Neural cell (in vitro differentiated cells): ENCODE data around the gene FOLR2. TPM values are rescaled to one million over a fixed set of nuclear protein-coding genes. Genes with fewer than 3 reads are reported as not detected.

Experiments
- H2AFZ ChIP-seq: fragments of 200-600, 300-800 bp; sonication (generic), shearing (Covaris generic); 2 replicates; pipeline ENCODE4 v1.6.0; 2014; ENCODE audit warnings: low read depth, mild to moderate bottlenecking, antibody characterized with exemption, low read length, moderate library complexity
- H3F3A ChIP-seq: fragments of 200-600 bp; shearing (Covaris generic); 2 replicates; pipeline ENCODE4 v1.6.1; 2016; ENCODE audit warnings: mild to moderate bottlenecking, moderate library complexity, mixed read lengths, antibody characterized with exemption, low read length; ENCODE audit not compliant: insufficient read depth, poor library complexity, severe bottlenecking
- H3K27ac ChIP-seq: fragments of 200-600, 300-800 bp; sonication (generic), shearing (Covaris generic); 2 replicates; pipeline ENCODE4 v1.5.1; 2014; ENCODE audit warnings: mild to moderate bottlenecking, low read length, moderate library complexity
- H3K27me3 ChIP-seq: fragments of 300-800, 200-600 bp; sonication (generic), shearing (Covaris generic); 2 replicates; pipeline ENCODE4 v1.6.0; 2014; ENCODE audit warnings: mild to moderate bottlenecking, low read depth, low read length, moderate library complexity; ENCODE audit not compliant: insufficient read depth
- H3K36me3 ChIP-seq: fragments of 300-800, 200-600 bp; sonication (generic), shearing (Covaris generic); 2 replicates; pipeline ENCODE4 v1.5.1; 2014; ENCODE audit warnings: mild to moderate bottlenecking, antibody characterized with exemption, low read length, moderate library complexity; ENCODE audit not compliant: insufficient read depth
- H3K4me2 ChIP-seq: fragments of 300-800, 200-600 bp; sonication (generic), shearing (Covaris generic); 2 replicates; pipeline ENCODE4 v1.6.0; 2014; ENCODE audit warnings: mild to moderate bottlenecking, low read length
- H3K4me3 ChIP-seq: fragments of 300-800, 200-600 bp; sonication (generic), shearing (Covaris generic); 2 replicates; pipeline ENCODE4 v1.5.1; 2014; ENCODE audit warnings: mild to moderate bottlenecking, low read length, moderate library complexity
- H3K79me2 ChIP-seq: fragments of 200-600 bp; shearing (Covaris generic); replicated peaks from 2 replicates; pipeline ENCODE4 v1.6.0; 2014; ENCODE audit warnings: mild to moderate bottlenecking, low read length, moderate library complexity; ENCODE audit not compliant: insufficient read depth
- H3K9ac ChIP-seq: fragments of 300-800, 200-600 bp; sonication (generic), shearing (Covaris generic); 2 replicates; pipeline ENCODE4 v1.6.1; 2016; ENCODE audit warnings: mild to moderate bottlenecking, low read length, mixed read lengths
- H3K9me2 ChIP-seq: fragments of 200-600 bp; shearing (Covaris generic); 2 replicates; pipeline ENCODE4 v1.6.1; 2016; ENCODE audit warnings: mild to moderate bottlenecking, low read length, mixed read lengths; ENCODE audit not compliant: insufficient read depth
- H3K9me3 ChIP-seq: fragments of 200-600, 300-800 bp; sonication (generic), shearing (Covaris generic); 2 replicates; pipeline ENCODE4 v1.6.1; 2016; ENCODE audit warnings: mild to moderate bottlenecking, mixed run types, low read length, moderate library complexity, mixed read lengths
- H4K20me1 ChIP-seq: fragments of 200-600 bp; shearing (Covaris generic); 2 replicates; pipeline ENCODE4 v1.6.1; 2016; ENCODE audit warnings: mild to moderate bottlenecking, mixed run types; ENCODE audit not compliant: insufficient read depth
- CTCF ChIP-seq: fragments of 450-650 bp; IDR thresholded peaks from 2 replicates; pipeline ENCODE4 v1.5.1; 2014; ENCODE audit warnings: antibody characterized with exemption, mild to moderate bottlenecking, moderate library complexity; ENCODE audit not compliant: poor library complexity, severe bottlenecking
- EP300 ChIP-seq: fragments of 450-650 bp; conservative IDR thresholded peaks from 2 replicates; pipeline ENCODE4 v1.6.1; 2014; ENCODE audit warnings: antibody characterized with exemption, mild to moderate bottlenecking, moderate library complexity; ENCODE audit not compliant: poor library complexity, severe bottlenecking
- EZH2 ChIP-seq: fragments of 200-600, 300-800 bp; shearing (Covaris generic), sonication (generic); IDR thresholded peaks from 2 replicates; pipeline ENCODE4 v1.6.1; 2014; ENCODE audit warnings: antibody characterized with exemption, low read length, borderline replicate concordance, mild to moderate bottlenecking; ENCODE audit not compliant: insufficient read depth, poor library complexity, severe bottlenecking
- MXI1 ChIP-seq: fragments of 450-650 bp; conservative IDR thresholded peaks from 2 replicates; pipeline ENCODE4 v1.6.1; 2014; ENCODE audit warnings: antibody characterized with exemption, mild to moderate bottlenecking; ENCODE audit not compliant: poor library complexity, severe bottlenecking
- POLR2AphosphoS5 ChIP-seq: IDR thresholded peaks from 2 replicates; pipeline ENCODE4 v1.6.1; 2012
- RAD21 ChIP-seq: fragments of 450-650 bp; conservative IDR thresholded peaks from 2 replicates; pipeline ENCODE4 v1.6.1; 2014; ENCODE audit warnings: antibody characterized with exemption, mild to moderate bottlenecking, moderate library complexity
- REST ChIP-seq: IDR thresholded peaks from 2 replicates; pipeline ENCODE4 v1.6.1; 2012; ENCODE audit warnings: borderline replicate concordance
- SMC3 ChIP-seq: fragments of 450-650 bp; conservative IDR thresholded peaks from 2 replicates; pipeline ENCODE4 v1.6.1; 2014; ENCODE audit warnings: antibody characterized with exemption, mild to moderate bottlenecking, moderate library complexity; ENCODE audit not compliant: poor library complexity
- TAF1 ChIP-seq: IDR thresholded peaks from 2 replicates; pipeline ENCODE4 v1.6.1; 2012; ENCODE audit warnings: low read depth
- polyA plus RNA-seq: library from polyadenylated mRNA; depleted of rRNA; stranded (reverse); fragments of >200 nt; gene quantifications from 2 replicates; pipeline ENCODE4 v1.2.3, GENCODE V29; 2014

Gene FOLR2
- polyA plus RNA-seq, 1 donor from 2014 or later: not detected

- no peak for TF ChIP-seq RAD21
- no peak for TF ChIP-seq SMC3
- TF ChIP-seq TAF1: no peak
- TF ChIP-seq MXI1: no peak
- TF ChIP-seq EZH2: no peak
- no peak for TF ChIP-seq CTCF
- no peak for TF ChIP-seq REST
- no peak for TF ChIP-seq POLR2AphosphoS5
- no peak for TF ChIP-seq EP300
- H3K4me2 ChIP-seq: no peak overlapping the region
These were observed 41.0 kb downstream of the FOLR2 start for GRCh38 chr11:72257570-72257969.

GRCh38 chr11:72259490-72259889 lies 42.9 kb downstream of the FOLR2 start:
- H3K27me3 ChIP-seq: no peaks in the 10 kb centered on the region

More at GRCh38 chr11:72257570-72257969, 41.0 kb downstream of the FOLR2 start:
- H3K27me3 ChIP-seq: no peaks in the 10 kb centered on the region
- H2AFZ ChIP-seq: no peak overlapping the region
- H3F3A ChIP-seq: no peaks in the 10 kb centered on the region
- H4K20me1 ChIP-seq: no peaks in the 10 kb centered on the region
- H3K9ac ChIP-seq: no peak overlapping the region
- H3K9me2 ChIP-seq: no peaks in the 10 kb centered on the region
- no peaks in the 10 kb centered on the region for H3K36me3 ChIP-seq
- no peak overlapping the region for H3K4me3 ChIP-seq
- no peak overlapping the region for H3K27ac ChIP-seq
- no peaks in the 10 kb centered on the region for H3K9me3 ChIP-seq
- H3K79me2 ChIP-seq: no peaks in the 10 kb centered on the region

More at GRCh38 chr11:72259490-72259889, 42.9 kb downstream of the FOLR2 start:
- Histone ChIP-seq H3K9ac (no peak overlapping the region), H2AFZ (no peak overlapping the region), H3K9me2 (no peaks in the 10 kb centered on the region), H3K79me2 (no peaks in the 10 kb centered on the region), H3K4me2 (no peak overlapping the region), H3K9me3 (no peaks in the 10 kb centered on the region), H3F3A (no peaks in the 10 kb centered on the region), H3K36me3 (no peaks in the 10 kb centered on the region), H3K4me3 (no peak overlapping the region), H3K27ac (no peak overlapping the region), H4K20me1 (no peaks in the 10 kb centered on the region)
- no peak for TF ChIP-seq TAF1
- no peak for TF ChIP-seq SMC3
- no peak for TF ChIP-seq POLR2AphosphoS5
- TF ChIP-seq REST: no peak
- TF ChIP-seq MXI1: no peak
- no peak for TF ChIP-seq RAD21
- TF ChIP-seq EZH2: no peak
- TF ChIP-seq EP300: no peak
- TF ChIP-seq CTCF: no peak
